ENCODE measurements around the gene TUSC2.

DNA sequence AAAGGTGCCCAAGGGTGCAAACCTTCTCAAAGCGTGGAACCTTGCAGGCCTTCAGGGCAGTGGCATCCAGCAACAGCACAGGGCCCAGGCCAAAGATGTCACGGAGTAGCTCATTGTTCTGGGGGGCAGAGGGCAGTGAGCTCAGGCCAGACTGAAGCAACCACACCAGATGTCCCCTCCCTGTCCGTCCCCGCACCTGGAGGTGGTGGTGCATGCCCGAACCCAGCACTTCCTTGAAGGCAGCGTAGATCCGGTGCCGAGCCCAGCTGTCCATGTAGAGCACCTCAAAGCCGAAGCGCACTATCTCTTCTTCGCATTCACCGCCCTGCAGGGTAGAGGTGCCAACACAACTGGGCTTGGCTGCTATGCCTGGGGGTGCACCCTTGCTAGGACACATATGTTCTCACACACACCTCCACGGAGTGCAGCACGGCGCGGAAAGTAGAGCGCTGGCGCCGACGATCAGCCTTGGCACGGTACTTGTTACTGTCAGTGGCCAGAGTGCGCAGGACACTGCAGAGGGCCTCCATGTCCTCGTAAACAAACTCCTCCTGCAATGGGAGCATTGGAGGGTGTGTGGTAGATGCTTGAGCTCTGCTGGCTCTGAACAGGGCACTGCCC, 39.5 kb downstream of the TUSC2 start:
- TF ChIP-seq, protein P1, sequence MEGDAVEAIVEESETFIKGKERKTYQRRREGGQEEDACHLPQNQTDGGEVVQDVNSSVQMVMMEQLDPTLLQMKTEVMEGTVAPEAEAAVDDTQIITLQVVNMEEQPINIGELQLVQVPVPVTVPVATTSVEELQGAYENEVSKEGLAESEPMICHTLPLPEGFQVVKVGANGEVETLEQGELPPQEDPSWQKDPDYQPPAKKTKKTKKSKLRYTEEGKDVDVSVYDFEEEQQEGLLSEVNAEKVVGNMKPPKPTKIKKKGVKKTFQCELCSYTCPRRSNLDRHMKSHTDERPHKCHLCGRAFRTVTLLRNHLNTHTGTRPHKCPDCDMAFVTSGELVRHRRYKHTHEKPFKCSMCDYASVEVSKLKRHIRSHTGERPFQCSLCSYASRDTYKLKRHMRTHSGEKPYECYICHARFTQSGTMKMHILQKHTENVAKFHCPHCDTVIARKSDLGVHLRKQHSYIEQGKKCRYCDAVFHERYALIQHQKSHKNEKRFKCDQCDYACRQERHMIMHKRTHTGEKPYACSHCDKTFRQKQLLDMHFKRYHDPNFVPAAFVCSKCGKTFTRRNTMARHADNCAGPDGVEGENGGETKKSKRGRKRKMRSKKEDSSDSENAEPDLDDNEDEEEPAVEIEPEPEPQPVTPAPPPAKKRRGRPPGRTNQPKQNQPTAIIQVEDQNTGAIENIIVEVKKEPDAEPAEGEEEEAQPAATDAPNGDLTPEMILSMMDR (IDR thresholded peaks at IDR 0.05), result no peak
- TF ChIP-seq EZH2 (IDR thresholded peaks at IDR 0.05; ENCODE audit: borderline replicate concordance, insufficient read depth, low read depth, low read length, poor library complexity, severe bottlenecking), result no peak
